HG03280 (cell line): ENCODE data around the gene DNAJC25.
A peak's percentile ranks its signal among the peaks of the same experiment; 100 is the strongest.
"Not testable (repeated sequence)": the region's sequence is repeated elsewhere in the genome, so short reads cannot be mapped to it uniquely, and the experiment has no call there.

Experiments used
- ATAC-seq: cut with Tn5 transposase; IDR thresholded peaks from one replicate; pipeline ENCODE4 v1.9.1; 2021; ENCODE audit warnings: mild to moderate bottlenecking, moderate library complexity; ENCODE audit not compliant: unreplicated experiment

DNAJC25 gene

DNA sequence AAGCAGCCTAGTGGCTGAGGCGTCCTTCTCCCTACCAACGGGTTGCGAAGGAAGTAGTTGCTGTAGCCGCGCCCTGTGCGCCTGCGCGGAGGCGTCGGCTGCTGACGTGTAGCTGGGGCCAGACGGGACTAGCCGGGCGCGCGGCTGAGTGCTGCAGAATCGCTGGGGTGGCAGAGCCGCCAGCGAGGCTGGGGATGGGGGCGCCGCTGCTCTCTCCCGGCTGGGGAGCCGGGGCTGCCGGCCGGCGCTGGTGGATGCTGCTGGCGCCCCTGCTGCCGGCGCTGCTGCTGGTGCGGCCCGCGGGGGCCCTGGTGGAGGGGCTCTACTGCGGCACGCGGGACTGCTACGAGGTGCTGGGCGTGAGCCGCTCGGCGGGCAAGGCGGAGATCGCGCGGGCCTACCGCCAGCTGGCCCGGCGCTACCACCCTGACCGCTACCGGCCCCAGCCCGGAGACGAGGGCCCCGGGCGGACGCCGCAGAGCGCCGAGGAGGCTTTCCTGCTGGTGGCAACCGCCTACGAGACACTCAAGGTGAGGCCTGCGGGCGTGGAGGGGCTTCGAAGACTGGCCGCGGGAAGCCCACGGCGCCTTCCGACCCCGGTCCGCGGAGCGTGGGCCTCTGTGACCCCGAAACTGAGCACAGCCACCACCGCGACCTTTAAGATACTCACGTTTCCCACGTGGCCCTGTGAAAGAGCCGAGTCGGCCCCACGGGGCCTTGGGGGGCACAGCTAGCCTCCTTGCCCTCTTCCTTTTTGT is at the start of gene DNAJC25:
Gene DNAJC25 (plus strand): TSS at position 121 of the 758 bp plus-strand sequence. CDS start 74 bp downstream, at position 195.
- peak; percentile 98 for ATAC-seq

DNA sequence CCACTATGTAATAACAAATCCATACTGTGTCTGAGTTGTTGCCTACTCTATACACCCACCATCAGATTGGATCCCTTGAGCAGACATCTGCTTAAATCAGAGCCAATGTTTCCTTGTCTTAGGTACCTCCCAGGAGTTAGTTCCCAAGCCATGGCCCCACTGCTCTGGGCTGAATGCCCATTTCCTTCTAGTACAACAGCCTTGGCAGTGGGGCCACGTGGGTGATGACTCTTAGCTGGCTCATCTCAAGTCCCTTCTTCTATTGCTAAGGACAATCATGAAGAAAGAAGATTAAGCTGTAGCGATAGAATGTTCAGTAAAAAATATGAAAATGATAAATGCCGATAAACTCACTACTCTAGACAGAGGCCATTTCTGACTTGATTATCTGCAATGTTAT is 48.2 kb upstream of the DNAJC25 start:
- no peak for ATAC-seq

DNA sequence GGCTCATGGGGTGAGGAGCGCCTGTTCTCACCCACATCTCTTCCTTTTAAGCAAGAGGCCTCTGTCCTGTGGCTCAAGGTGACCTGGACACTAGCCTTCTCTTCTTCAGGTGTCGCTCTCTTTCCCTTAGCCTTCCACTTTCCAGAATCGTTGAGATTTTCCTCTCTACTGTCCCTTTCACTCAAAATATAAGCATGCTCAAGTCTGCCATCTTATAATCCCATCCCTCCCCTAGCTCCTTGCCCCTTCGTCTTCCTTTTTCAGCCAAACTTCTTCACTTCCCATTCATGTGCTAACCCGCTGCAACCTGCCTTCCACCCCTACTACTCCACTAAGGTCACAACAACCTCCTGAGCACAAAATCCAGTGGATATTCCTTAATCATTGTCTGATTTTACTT is 44.8 kb upstream of the DNAJC25 start:
- ATAC-seq, result no peak

DNA sequence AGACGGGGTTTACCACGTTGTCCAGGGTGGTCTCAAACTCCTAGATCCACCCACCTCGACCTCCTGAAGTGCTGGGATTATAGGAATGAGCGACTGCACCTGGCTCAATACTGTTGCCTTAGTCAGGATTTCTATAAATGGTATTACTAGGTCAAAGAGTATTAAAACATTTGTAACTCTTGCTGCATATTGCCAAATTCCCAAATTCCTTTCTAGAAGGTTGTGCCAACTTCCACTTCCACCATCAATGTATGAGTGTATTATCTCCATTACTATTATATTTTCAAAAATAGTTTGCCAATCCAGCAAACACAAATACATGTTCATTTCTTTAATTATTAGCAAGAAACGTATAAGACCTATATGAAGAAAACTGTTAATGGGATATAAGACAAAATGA is 42.3 kb upstream of the DNAJC25 start:
- no peak for ATAC-seq

DNA sequence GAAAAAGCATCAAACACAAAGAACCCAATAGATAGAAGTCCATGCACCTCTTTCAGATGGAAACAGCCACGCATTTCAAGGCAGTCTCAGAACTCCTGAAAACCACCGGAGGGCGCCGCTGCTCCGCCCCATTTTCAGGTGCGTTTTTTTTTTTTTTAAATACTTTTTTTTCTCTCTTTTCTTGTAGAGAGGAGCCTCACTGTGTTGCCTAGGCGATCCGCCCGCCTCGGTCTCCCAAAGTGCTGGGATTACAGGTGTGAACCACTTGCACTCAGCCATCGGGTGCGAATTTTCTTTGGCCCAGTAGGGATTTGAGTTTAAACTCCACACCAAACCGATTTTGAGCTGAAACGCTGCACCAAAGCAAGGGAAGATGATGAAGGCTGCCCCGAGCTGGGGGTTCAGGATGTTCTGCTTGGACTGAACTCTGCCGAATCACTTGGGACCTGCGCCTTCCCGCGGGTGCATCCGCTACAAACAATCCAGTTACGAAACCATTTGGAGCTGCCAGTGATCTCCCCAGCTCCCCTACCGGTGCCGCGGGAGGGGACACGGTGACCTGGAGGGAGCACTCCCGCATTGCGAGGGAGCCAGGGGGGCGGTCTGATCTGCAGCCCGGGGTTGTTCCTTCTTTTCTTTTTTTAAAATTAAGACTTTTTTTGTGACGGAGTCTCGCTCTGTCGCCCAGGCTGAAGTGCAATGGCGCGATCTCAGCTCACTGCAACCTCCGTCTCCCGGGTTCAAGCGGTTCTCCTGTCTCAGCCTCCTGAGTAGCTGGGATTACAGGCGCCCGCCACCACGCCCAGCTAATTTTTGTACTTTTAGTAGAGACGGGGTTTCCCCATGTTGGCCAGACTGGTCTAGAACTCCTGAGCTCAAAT is 33.0 kb upstream of the DNAJC25 start:
- ATAC-seq, result peak; percentile 60

DNA sequence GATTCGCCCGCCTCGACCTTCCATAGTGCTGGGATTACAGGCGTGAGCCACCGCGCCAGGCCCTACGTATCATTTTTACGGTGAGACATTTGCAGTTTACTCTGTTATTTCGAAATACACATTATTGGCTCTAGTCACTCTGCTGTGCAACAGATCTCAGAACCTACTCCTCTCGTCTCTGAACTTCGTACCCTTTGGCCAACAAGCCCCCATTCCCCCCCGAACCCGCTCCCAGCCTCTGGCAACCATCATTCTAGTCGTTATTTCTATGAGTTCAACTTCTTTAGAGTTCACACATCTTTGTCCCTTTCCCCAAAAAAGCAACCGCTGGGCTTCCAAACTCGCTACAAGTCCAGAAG is 32.4 kb upstream of the DNAJC25 start:
- no peak for ATAC-seq

DNA sequence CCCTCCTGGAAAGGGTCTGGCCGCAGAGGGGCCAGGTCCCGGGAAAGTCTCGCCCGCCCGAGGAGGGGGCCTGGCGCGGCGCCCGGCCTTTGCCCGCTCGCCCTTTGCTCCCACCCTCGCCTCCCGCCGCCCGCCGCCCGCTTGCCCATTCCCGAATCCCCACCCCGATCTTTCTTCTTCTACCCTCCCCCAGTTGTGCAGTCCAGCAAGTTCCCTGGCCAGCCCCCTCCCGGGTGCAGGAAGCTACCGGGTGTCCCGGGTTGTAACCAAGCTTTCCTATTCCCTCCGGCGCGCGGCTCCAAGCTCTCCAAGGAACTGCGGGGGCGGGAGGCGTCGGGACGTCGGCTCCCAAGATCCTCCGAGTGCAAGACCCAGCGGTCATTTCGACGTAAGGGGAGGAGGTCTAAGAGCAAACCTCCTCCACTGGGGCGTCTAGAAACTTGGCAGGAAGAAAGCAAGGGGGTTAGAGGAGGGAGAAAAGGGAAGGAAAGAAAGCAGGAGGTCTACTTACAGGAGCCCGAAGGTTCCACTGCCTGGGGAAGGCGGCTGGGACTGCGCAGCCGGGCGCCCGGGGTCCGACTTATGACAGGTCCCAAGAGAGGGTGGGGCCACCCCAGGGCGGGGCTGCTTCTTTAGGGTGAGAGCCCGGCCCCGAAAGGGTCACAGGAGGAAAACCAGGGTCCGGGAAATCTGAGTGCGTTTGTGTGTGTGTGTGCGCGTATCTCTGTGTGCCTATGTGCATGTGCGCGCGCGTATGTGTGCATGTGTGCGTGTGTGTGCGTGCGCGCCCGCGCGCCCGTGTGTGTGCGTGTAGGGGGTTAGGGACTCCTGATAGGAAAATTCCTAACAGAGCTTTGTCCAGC is 31.8 kb upstream of the DNAJC25 start, which contains the start of gene PTGR1:
Gene PTGR1 (minus strand): TSS at position 556 of the 863 bp plus-strand sequence. CDS start 2,225 bp downstream, outside the sequence.
- no peak for ATAC-seq

DNA sequence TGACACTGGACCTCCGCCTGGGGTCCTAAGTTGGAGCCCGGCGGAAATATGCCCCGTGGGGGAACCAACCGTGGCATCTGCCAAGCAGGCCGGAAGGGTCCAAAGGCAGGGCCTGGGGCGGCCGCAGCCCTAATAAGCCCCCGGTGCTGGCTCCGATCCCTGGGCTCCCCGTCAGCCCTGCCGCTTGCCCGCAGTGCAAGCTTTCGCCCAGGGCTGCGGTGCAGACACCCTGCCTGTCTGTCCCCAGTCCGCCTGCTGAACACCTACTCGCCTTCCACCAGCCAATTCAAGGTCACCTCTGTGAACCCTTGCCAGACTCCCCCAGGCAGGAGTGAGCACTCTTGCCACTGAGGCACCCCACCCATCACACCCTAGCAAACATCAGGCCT is 31.2 kb upstream of the DNAJC25 start:
- no peak for ATAC-seq

DNA sequence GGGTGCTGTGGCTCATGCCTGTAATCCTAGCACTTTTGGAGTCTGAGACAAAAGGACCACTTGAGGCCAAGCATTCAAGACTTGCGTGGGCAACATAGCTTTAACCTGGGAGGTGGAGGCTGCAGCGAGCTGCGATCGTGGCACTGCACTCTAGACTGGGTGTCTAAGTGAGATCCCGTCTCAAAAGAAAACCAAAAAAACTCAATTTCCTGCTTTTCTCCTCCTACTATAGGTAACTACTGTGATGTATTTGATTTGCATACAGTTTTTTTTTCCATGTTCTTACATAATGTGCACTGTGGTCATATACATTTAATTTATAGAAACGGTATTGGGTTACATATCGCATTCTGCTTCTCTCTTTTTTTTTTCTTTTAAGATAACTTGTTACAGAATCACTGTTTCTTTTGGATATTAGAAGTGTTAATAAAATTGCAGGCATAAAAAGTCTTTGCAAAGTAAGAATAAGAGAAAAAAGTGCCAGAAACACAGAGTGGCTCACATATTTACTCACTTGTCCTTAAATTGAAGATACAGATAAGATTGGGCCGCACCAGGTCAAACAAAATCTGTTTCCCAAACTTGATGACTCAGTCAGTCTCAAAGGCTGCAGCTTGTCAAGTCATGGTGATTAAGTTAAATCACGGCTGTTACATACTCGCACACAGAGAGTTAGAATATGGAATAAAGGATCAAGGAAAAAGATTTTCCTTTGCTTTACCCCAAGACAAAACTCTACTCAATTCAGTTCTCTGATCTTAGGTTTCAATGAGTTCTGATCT is 29.7 kb upstream of the DNAJC25 start:
- ATAC-seq, result no peak

DNA sequence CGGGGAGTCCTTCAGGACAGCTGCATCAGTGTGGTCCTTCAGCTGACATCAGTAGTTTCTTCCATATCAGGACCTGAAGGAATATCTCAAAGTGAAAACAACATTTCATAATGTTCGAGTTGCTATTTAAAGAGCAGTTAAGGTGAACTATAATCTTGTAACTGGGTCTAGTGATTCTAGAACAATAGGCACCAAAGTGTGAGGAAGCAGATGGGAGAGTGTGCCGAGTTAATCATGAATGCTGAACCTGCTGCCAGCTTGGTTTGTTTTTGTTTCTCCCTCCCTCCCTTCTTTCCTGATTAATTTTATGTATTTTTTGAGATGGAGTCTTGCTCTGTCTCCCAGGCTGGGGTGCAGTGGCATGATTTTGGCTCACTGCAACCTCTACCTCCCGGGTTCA is 28.1 kb upstream of the DNAJC25 start:
- no peak for ATAC-seq

DNA sequence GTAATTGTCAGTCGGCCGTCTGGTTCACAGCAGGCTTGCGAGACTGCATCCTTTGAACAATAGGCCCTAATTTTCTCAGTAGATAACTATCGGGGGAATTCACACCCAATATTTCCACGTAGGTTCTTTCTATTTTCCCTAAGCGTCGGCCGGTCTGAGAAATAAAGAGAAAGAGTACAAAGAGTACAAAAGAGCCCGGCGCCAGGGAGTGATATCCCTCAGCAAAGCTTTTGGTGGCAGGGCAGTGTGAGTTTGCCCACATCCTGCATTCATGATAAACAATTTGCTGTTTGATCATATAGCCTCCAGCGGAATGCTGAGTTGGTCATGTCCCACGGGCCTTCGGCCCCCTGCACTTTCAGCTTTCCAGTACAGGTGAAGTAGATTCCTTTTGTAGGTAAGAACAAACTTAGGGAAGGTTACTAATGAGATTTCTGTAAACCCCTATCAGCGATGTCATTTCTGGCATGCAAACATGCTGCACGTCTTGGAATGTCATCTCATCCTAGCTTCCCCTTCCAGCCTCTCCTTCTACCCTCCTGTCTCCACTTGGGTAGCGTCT is 27.0 kb upstream of the DNAJC25 start:
- ATAC-seq, result no peak

DNA sequence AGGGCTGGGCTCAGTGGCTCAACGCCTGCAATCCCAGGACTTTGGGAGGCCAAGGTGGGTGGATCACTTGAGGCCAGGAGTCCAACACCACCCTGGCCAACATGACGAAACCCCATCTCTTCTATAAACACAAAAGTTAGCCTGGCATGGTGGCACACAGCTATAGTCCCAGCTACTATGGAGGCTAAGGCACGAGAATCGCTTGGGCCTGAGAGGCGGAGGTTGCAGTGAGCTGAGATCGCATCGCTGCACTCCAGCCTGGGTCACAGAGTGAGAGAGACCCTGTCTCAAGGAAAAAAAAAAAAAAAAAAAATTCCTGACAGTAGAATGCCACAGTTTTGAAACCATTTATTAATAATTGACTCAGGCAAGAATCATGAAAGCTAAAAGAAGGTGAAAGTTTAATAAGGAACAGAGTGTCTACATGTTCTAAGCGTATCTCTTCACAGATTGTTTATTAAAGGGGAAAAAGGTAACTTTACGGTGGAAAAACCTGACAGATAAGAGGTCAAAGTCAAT is 26.0 kb upstream of the DNAJC25 start:
- ATAC-seq, result no peak

DNA sequence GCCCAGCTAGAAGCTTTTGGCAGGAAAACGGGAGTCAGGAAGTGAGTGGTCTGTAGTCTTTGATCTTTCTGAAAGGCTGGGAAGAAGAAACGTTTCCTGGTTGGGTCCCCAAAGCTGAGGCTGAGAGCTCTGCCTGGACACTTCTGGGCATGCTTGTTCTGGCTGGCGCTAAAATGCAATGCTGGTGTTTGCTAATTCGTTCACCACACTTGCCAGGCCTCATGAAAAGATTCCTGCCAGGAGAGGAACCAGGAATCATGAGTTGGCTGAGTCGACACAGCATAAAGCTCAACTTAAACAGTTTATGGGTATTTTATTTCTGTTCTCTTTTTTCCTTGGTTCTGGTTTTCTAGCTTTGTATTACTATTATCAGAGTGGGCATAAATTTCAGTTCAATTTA is 21.0 kb upstream of the DNAJC25 start:
- no peak for ATAC-seq

DNA sequence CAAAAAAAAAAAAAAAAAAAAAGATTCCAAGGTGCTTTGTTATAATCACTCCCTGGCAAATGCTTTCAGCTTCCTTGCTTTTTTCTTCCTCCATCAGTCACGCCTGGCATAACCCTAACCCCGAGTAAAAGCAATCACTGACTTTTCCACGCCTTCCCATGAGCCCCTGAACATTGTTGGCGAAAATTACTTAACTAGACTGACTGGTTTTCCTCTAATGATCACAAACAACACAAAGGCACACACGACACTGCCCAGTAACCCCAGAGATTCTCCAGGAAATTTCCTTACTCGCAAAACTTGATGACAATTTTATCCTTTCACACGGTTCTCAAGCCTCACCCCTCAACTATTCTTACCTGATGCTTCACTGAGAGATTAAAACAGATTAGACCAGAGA is 20.3 kb upstream of the DNAJC25 start:
- no peak for ATAC-seq

DNA sequence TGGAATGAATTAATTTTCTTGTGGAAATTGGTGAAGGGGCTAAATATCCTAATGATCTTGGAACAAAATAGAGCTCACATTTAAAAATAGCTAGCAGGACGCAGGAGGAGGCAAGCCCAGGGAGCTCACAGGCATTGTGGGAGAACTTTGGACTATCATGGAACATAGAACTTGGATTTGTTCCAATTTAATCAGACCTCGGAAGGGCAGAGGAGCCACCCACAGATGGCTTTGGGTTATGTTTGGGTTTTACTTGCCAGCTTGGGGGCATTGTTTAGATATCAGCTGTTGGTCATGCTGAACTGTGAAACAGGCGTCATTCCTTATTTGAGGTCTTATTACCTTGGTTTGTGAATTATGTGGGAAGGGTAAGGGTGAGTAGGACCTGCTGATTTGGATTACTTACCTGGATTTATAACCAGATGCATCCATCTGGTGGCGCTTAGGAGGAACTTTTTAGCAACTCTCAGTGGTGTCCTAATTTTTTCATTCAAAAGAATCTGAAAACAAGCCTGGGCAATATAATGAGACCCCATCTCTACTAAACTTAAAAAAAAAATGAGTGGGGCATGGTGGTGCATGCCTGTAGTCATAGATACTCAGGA is 17.6 kb upstream of the DNAJC25 start:
- ATAC-seq, result no peak

DNA sequence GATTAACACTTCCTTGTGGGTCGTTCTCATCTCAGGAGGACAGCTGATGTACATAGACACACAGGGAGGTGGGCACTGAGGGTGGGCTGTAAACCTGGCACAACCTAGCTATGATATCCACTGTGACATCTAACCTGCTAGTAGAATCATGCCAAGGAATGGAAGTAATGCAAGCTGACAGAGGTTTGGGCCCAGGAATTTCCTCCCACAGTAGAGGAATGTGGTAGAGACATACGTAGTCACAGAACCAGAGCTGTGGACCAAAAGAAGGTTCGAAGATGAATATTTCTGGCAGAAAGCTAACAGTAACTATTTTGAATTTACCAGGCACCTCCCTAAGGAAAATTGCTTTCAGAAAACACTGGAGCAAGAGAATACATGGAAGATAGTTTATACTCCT is 15.2 kb upstream of the DNAJC25 start:
- ATAC-seq, result no peak

DNA sequence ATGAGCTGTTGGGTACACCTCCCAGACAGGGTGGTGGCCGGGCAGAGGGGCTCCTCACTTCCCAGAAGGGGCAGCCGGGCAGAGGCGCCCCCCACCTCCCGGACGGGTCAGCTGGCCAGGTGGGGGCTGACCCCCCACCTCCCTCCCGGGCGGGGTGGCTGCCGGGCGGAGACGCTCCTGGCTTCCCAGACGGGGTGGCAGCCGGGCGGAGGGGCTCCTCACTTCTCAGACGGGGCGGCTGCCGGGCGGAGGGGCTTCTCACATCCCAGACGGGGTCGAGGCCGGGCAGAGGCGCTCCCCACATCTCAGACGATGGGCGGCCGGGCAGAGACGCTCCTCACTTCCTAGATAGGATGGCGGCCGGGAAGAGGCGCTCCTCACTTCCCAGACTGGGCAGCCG is 13.8 kb upstream of the DNAJC25 start:
- ATAC-seq, result not testable (repeated sequence)

DNA sequence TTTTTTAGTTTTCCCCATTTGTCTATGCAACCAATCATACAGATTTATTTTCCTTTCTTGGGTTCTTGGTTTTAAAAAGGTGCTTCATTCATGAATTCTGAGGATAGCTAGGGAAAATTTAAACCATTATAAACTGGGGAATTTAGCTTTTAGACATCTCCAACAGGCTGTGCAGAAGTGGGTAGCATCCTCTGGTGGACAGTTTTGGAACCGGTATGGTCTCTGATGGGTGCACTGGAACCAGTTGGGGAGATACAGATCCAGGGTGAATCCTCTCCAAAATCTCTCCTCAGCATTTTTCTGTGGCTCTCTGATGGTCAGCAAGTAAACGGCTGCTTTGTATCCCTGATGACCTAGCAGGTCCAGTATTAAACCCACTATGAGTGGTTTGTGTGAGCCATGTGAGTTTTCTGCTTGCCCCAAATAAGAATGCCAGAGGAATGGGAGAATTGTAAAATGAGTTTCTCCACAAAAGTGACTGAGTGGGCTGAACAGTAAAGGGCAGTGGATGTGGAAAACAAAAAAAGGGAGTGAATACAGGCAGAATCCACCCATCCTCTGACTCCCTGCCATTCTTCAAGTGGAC is 9.1 kb upstream of the DNAJC25 start:
- ATAC-seq, result peak; percentile 70

DNA sequence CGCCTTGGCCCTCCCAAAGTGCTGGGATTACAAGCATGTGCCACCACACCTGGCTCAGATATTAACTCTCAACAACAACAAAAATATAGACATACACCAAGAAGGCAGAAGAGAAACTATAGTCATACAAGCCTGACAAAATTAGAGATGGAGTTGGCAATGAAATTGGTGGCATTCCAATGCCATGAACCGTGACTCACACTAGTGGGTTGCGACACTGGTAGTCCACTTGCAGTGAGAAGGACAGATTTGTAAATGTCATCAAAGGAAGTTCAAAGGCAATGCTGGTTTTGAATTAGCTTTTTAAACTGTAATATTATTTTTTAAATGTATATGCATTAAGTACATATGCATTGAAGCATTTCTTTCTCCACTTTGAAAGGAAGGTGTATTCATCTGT is 8.5 kb upstream of the DNAJC25 start:
- ATAC-seq, result no peak
